ENCODE results near the gene BICC1. TPM values are rescaled to one million over a fixed set of nuclear protein-coding genes. Genes with fewer than 3 reads are reported as not detected.

The BICC1 gene
- total RNA-seq, 2 donors from 2014 or later = 8.3 to 15.7 TPM

DNA sequence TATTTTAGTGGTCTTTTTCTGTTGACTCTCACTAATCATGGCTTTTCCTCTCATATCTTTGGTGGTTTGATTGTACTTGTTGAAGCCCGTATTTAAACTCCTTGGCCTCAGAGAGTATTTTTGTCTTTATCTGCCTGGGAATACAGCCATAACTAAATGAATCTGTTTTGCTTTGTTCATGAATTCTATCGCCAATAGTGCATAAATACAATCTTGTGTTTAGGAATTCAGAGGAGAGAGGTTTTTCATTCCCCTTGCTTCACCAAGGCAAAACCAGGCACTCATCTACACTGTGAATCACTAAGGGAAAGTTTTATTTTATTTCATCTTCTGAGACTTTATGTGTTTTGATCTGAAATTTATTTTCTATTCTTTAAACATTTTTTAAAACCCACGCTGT lies 152.7 kb downstream of the BICC1 start:
- H3K36me3 ChIP-seq = no peaks in the 10 kb centered on the region
- TF ChIP-seq, protein P1, sequence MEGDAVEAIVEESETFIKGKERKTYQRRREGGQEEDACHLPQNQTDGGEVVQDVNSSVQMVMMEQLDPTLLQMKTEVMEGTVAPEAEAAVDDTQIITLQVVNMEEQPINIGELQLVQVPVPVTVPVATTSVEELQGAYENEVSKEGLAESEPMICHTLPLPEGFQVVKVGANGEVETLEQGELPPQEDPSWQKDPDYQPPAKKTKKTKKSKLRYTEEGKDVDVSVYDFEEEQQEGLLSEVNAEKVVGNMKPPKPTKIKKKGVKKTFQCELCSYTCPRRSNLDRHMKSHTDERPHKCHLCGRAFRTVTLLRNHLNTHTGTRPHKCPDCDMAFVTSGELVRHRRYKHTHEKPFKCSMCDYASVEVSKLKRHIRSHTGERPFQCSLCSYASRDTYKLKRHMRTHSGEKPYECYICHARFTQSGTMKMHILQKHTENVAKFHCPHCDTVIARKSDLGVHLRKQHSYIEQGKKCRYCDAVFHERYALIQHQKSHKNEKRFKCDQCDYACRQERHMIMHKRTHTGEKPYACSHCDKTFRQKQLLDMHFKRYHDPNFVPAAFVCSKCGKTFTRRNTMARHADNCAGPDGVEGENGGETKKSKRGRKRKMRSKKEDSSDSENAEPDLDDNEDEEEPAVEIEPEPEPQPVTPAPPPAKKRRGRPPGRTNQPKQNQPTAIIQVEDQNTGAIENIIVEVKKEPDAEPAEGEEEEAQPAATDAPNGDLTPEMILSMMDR (IDR thresholded peaks at IDR 0.05) = no peak
- H3K27ac ChIP-seq = peak overlapping the region; percentile 24 to 43
- H3K4me3 ChIP-seq = no peak overlapping the region
- peaks cover 0 to 16% of the 10 kb centered on the region in 2 donors for H3K9me3 ChIP-seq
- DNase-seq (ENCODE audit: low spot score) = no peak
- peaks cover 0 to 2% of the 10 kb centered on the region in 2 donors for H3K4me1 ChIP-seq
- no peaks in the 10 kb centered on the region for H3K27me3 ChIP-seq

DNA sequence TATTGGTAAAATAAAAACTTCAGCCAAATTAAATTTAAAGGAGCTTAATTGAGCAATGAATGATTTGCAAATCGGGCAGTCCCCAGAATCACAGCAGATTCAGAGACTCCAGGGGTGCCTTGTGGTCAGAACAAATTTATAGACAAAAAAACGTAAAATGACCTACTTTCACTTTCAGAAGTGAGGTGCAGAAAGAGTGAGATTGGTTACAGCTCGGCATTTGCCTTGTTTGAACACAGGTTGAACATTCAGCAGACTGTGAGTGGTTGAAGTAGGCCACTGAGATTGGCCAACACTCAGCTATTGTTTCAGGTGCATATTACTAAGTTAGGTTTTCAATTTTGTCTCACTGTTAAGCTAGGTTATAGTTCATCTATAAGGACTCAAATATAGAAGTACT lies 153.4 kb downstream of the BICC1 start:
- H3K27me3 ChIP-seq = no peaks in the 10 kb centered on the region
- TF ChIP-seq, protein P1 (IDR thresholded peaks at IDR 0.05) = no peak
- DNase-seq (ENCODE audit: low spot score) = no peak
- H3K36me3 ChIP-seq = no peaks in the 10 kb centered on the region
- peaks cover 0 to 16% of the 10 kb centered on the region in 2 donors for H3K9me3 ChIP-seq
- H3K27ac ChIP-seq = peak overlapping the region; percentile 24 to 43
- H3K4me3 ChIP-seq = peak overlapping the region in 1 of 2 donors; percentile 8
- peaks cover 0 to 2% of the 10 kb centered on the region in 2 donors for H3K4me1 ChIP-seq

DNA sequence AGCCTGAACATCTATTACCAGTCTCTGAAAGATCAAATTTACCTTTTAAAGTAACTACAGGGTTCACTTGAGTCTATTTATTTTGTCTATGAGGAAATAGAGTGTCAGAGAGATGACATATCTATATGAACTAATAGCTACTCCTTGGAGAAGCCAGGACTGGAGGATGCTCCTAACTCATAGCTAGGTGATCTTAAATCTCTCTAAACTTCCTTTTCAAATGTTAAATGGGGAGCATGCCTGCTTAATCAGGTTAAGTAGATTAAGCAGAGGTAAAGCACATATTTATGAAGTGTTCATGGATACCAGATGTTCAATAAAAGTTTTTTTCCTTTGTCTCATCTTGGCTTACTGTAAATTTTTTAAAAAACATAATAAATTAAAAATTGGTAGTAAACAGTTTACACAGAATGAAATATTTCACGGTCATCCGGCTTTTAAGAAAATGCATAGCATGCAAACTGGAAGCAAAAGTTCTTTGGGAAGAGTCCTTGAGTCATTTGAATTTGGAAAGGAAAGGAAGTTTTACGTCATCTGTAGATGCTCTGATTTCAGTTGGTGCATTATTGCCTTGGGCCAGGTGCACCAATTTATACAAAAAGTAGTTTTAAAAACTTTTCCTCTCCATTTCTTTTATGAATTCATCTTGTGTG lies 155.1 kb downstream of the BICC1 start:
- DNase-seq (ENCODE audit: low spot score) = no peak
- Histone ChIP-seq H3K36me3 (no peaks in the 10 kb centered on the region), H3K27ac (no peak overlapping the region), H3K27me3 (no peaks in the 10 kb centered on the region), H3K9me3 (peaks cover 0 to 16% of the 10 kb centered on the region in 2 donors), H3K4me1 (peaks cover 0 to 2% of the 10 kb centered on the region in 2 donors), H3K4me3 (no peak overlapping the region)
- TF ChIP-seq, protein P1 (IDR thresholded peaks at IDR 0.05) = no peak

DNA sequence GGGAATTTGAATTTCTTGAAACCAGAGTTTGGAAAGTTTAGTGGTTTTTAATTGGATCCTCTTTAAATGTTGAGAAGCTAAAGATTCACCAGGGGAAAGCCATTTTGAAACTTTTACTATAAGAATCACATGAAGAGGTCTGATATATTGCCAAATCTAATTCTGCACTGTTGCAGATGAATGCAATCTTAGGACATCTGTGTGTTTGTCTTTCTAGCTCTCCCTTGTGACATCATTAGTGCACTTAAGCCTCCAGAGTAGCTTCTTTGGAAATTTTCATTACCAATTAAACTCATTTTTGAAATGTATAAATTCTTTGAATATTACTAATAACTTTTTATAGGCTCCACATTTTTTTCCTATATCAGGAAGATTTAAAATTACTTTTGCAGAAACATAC lies 160.2 kb downstream of the BICC1 start:
- TF ChIP-seq, protein P1 (IDR thresholded peaks at IDR 0.05) = no peak
- H3K4me1 ChIP-seq = no peaks in the 10 kb centered on the region

DNA sequence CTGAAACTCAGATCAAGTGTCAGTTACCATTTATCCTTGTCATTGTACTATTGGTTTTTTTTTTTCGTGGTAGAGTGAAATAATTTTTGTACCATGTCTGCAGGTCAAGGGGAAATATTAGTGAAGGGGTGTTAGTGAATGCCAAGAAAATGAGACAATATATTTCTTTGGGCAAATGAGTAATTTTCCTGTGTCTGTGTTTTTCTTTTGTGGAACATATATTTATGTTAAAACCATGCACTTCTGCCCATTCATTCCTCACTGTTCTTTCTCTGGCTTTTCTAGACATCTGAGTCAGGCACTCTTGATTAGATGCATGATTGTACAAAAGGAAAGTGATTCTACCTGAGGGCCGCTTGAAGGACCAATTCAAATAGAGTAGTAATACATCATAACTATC lies 161.6 kb downstream of the BICC1 start:
- Histone ChIP-seq H3K36me3 (no peaks in the 10 kb centered on the region), H3K27me3 (no peaks in the 10 kb centered on the region), H3K9me3 (no peaks in the 10 kb centered on the region), H3K27ac (no peak overlapping the region), H3K4me1 (no peaks in the 10 kb centered on the region), H3K4me3 (no peak overlapping the region)
- DNase-seq (ENCODE audit: low spot score) = no peak
- TF ChIP-seq, protein P1 (IDR thresholded peaks at IDR 0.05) = no peak

More for the DNA sequence above, 160.2 kb downstream of the BICC1 start:
- Histone ChIP-seq H3K27me3 (no peaks in the 10 kb centered on the region), H3K4me3 (no peak overlapping the region), H3K36me3 (no peaks in the 10 kb centered on the region), H3K27ac (no peak overlapping the region), H3K9me3 (no peaks in the 10 kb centered on the region)
- no peak for DNase-seq (ENCODE audit: low spot score)

DNA sequence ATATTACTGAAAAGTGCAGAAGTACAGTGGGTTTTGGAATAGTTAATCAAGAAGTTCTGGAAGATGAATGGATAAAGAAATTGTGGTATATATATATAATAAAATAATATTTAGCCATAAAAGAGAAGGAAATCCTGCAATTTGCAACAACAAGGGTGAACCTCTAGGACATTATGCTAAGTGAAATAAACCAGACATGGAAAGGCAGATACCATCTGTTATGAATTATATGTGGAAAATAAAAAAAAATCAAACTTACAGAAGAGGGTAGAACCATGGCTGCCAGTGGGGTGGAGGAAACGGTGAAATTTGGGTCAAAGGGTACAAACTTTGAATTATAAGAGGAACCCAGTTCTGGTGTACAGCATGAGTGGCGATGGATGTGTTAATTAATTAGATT lies 162.6 kb downstream of the BICC1 start:
- no peak for DNase-seq (ENCODE audit: low spot score)
- H3K27me3 ChIP-seq = no peaks in the 10 kb centered on the region
- TF ChIP-seq, protein P1 (IDR thresholded peaks at IDR 0.05) = no peak
- no peaks in the 10 kb centered on the region for H3K36me3 ChIP-seq
- H3K4me3 ChIP-seq = no peak overlapping the region
- H3K4me1 ChIP-seq = no peaks in the 10 kb centered on the region
- no peaks in the 10 kb centered on the region for H3K9me3 ChIP-seq
- no peak overlapping the region for H3K27ac ChIP-seq
